GM12878 (cell line): ENCODE results near the gene BBS1. TPM values are rescaled to one million over a fixed set of nuclear protein-coding genes. Genes with fewer than 3 reads are reported as not detected.

ENCODE experiments used
- ATAC-seq: fragments of 200-7000 bp; cut with Tn5 transposase; 3 replicates; pipeline ENCODE4 v1.9.1; 2020; ENCODE audit warnings: mild to moderate bottlenecking, moderate library complexity
- BruUV-seq: library from RNA; stranded (reverse); fragments of 400-500 nt; replicated peaks from 2 replicates; lab custom pipeline; 2021; lab: Mats Ljungman, UMichigan
- CTCF ChIA-PET: fragments of 300-600 bp; sonication (Branson Sonifier 250); formaldehyde crosslinking; extraction: SDS; loops from one replicate; lab custom pipeline; 2021; ENCODE audit warnings: inconsistent platforms; lab: Yijun Ruan, JAX
- POLR2A ChIA-PET: fragments of 350-600 bp; formaldehyde crosslinking; extraction: SDS; loops from one replicate; lab custom pipeline; 2021; ENCODE audit warnings: inconsistent platforms; lab: Charles Lee
- RAD21 ChIA-PET: fragments of 300-600 bp; sonication (Branson Sonifier 250); formaldehyde crosslinking; loops from one replicate; lab custom pipeline; 2023; ENCODE audit warnings: antibody characterized with exemption; ENCODE audit not compliant: unreplicated experiment; lab: Charles Lee
- SMC1A ChIA-PET: fragments of 300-600 bp; sonication (Branson Sonifier 250); formaldehyde crosslinking; loops from one replicate; lab custom pipeline; 2023; ENCODE audit not compliant: unreplicated experiment, uncharacterized antibody; lab: Charles Lee
- DNase-seq: peaks from one replicate; pipeline ENCODE4 v3.0.0-alpha.2; 2011; ENCODE audit warnings: low read depth, low spot score
- FAIRE-seq: peaks from 3 replicates; lab custom pipeline; 2011; peaks lifted over from hg19 to GRCh38; lab: Jason Lieb, UNC
- H2AFZ ChIP-seq: 2 replicates; pipeline ENCODE4 v1.6.0; 2011; ENCODE audit warnings: low read depth, low read length, control low read depth; ENCODE audit not compliant: control insufficient read depth
- H3K27ac ChIP-seq: 2 replicates; pipeline ENCODE4 v1.5.1; 2011; ENCODE audit warnings: control low read depth; ENCODE audit not compliant: control insufficient read depth, insufficient read depth
- H3K27me3 ChIP-seq, 2 experiments: replicated peaks in 1 of 2; 2 replicates each; pipeline versions ENCODE4 v1.6.0 to v1.6.1; 2011; ENCODE audit warnings: low read length in 1 of 2; ENCODE audit not compliant: control insufficient read depth in 2 of 2, insufficient read depth in 2 of 2
- H3K36me3 ChIP-seq, 2 experiments: 2 replicates each; pipeline ENCODE4 v1.5.1; 2011; ENCODE audit warnings: low read length in 1 of 2; ENCODE audit not compliant: control insufficient read depth in 2 of 2, insufficient read depth in 2 of 2
- H3K4me1 ChIP-seq: 2 replicates; pipeline ENCODE4 v1.6.1; 2011; ENCODE audit warnings: mild to moderate bottlenecking, low read length, moderate library complexity, mixed read lengths; ENCODE audit not compliant: control insufficient read depth, insufficient read depth
- H3K4me2 ChIP-seq: 2 replicates; pipeline ENCODE4 v1.6.0; 2011; ENCODE audit warnings: control low read depth; ENCODE audit not compliant: control insufficient read depth, insufficient read depth
- H3K4me3 ChIP-seq: fragments of 200-600 bp; sonication (generic); 2 replicates; pipeline ENCODE4 v1.5.1; 2016
- H3K79me2 ChIP-seq: 2 replicates; pipeline ENCODE4 v1.6.0; 2011; ENCODE audit warnings: low read length; ENCODE audit not compliant: control insufficient read depth, insufficient read depth
- H3K9ac ChIP-seq: 2 replicates; pipeline ENCODE4 v1.8.0; 2011; ENCODE audit warnings: low read length, control low read depth, mixed read lengths; ENCODE audit not compliant: control insufficient read depth, insufficient read depth
- H3K9me3 ChIP-seq: replicated peaks from 3 replicates; pipeline ENCODE4 v1.5.1; 2011; ENCODE audit warnings: mild to moderate bottlenecking, low read length; ENCODE audit not compliant: control insufficient read depth, insufficient read depth
- H4K20me1 ChIP-seq: 2 replicates; pipeline ENCODE4 v1.6.0; 2011; ENCODE audit not compliant: control insufficient read depth, insufficient read depth
- RFX5 ChIP-seq: IDR thresholded peaks from 2 replicates; pipeline ENCODE4 v1.6.1; 2011; ENCODE audit warnings: low read depth, low read length, improper control_type of control experiment
- USF1 ChIP-seq: IDR thresholded peaks from 2 replicates; pipeline ENCODE4 v1.6.1; 2011; ENCODE audit warnings: borderline replicate concordance, low read depth, mild to moderate bottlenecking, moderate library complexity, mixed read lengths, low read length; ENCODE audit not compliant: insufficient read depth; ENCODE audit errors: extremely low read length
- ZNF217 ChIP-seq: fragments of 450-650 bp; IDR thresholded peaks from 2 replicates; pipeline ENCODE4 v1.6.1; 2017; ENCODE audit warnings: antibody characterized with exemption, mild to moderate bottlenecking
- WGBS: methylation state at CpG from one replicate; pipeline ENCODE4 v1.1.6; 2016; ENCODE audit warnings: low lambda C conversion rate; ENCODE audit not compliant: insufficient replicate concordance, insufficient coverage; ENCODE audit errors: missing lambda C conversion rate; 5-methylcytosine and 5-hydroxymethylcytosine counted together
- in situ Hi-C: fragments of 300-500 bp; cut with MboI; formaldehyde crosslinking; loops from 9 replicates; pipeline ENCODE4 v1.14.3; 2018; ENCODE audit warnings: mixed read lengths
- intact Hi-C: fragments of 100-400 bp; cut with micrococcal nuclease; formaldehyde crosslinking; loops from one replicate; pipeline ENCODE4 v1.14.2; 2022; ENCODE audit not compliant: unreplicated experiment
- polyA plus RNA-seq, 11 experiments: library from polyadenylated mRNA; depleted of rRNA in 4 of 11; unstranded in 6 of 11; stranded (reverse) in 5 of 11; fragments of >200 nt; fragmentation: Nextera tagmentation in 4 of 11; fragmentation: Illumina TruSeq in 1 of 11; extraction: Ambion mirVana in 4 of 11; extraction: Trizol in 1 of 11; gene quantifications; 1 replicate in 1 of 11; 2 replicates in 10 of 11; pipeline versions ENCODE4 v1.2.1 to v1.2.3, GENCODE V29; 2011 to 2016; ENCODE audit warnings: inconsistent platforms in 2 of 11, missing spikeins in 2 of 11, low read depth in 1 of 11
- total RNA-seq, 4 experiments: library from RNA; depleted of rRNA in 3 of 4; stranded (reverse); fragments of >200 nt in 3 of 4; fragmentation: Illumina TruSeq in 1 of 4; extraction: Trizol in 1 of 4; gene quantifications; 2 replicates each; pipeline versions ENCODE4 v1.2.1 to v1.2.3, GENCODE V29; 2013 to 2021
- TF ChIP-seq, protein P1 (sequence below): fragments of 450-650 bp; IDR thresholded peaks from 2 replicates; pipeline ENCODE4 v1.6.1; 2016; ENCODE audit warnings: mild to moderate bottlenecking, moderate library complexity, borderline replicate concordance
- TF ChIP-seq, protein P2 (sequence below): fragments of 450-650 bp; formaldehyde crosslinking; IDR thresholded peaks from 2 replicates; pipeline ENCODE4 v1.5.0; 2022; ENCODE audit warnings: mild to moderate bottlenecking, missing genetic modification characterization

The BBS1 gene
- total and polyA plus RNA-seq, 10 of the 15 experiments (the other 5 are each of a cell fraction or from before 2014, with no cell fraction given) = 2.5 to 14.7 (median 8.7) TPM

DNA sequence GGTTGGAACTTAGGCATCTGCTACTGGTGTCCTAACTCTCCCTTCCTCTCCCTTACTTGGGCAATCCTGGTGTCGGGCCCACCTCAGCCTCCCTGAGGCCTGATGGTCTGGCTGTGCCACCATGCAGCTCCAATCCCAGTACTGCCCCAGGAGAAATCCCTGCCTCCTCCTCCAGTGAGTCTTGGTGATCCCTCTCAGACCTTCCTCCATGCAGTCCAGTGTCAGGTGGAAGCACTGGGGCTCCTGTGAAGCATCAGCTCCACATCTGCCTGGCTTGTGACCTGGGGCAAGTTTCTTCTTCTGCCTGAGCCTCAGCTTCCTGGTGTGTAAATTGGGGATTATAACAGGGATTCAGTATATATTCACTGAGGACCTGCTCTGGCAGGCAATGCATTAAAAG lies 45.5 kb upstream of the BBS1 start (continued):
- TF ChIP-seq, protein P1, sequence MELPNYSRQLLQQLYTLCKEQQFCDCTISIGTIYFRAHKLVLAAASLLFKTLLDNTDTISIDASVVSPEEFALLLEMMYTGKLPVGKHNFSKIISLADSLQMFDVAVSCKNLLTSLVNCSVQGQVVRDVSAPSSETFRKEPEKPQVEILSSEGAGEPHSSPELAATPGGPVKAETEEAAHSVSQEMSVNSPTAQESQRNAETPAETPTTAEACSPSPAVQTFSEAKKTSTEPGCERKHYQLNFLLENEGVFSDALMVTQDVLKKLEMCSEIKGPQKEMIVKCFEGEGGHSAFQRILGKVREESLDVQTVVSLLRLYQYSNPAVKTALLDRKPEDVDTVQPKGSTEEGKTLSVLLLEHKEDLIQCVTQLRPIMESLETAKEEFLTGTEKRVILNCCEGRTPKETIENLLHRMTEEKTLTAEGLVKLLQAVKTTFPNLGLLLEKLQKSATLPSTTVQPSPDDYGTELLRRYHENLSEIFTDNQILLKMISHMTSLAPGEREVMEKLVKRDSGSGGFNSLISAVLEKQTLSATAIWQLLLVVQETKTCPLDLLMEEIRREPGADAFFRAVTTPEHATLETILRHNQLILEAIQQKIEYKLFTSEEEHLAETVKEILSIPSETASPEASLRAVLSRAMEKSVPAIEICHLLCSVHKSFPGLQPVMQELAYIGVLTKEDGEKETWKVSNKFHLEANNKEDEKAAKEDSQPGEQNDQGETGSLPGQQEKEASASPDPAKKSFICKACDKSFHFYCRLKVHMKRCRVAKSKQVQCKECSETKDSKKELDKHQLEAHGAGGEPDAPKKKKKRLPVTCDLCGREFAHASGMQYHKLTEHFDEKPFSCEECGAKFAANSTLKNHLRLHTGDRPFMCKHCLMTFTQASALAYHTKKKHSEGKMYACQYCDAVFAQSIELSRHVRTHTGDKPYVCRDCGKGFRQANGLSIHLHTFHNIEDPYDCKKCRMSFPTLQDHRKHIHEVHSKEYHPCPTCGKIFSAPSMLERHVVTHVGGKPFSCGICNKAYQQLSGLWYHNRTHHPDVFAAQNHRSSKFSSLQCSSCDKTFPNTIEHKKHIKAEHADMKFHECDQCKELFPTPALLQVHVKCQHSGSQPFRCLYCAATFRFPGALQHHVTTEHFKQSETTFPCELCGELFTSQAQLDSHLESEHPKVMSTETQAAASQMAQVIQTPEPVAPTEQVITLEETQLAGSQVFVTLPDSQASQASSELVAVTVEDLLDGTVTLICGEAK = no peak
- no peak for TF ChIP-seq RFX5

DNA sequence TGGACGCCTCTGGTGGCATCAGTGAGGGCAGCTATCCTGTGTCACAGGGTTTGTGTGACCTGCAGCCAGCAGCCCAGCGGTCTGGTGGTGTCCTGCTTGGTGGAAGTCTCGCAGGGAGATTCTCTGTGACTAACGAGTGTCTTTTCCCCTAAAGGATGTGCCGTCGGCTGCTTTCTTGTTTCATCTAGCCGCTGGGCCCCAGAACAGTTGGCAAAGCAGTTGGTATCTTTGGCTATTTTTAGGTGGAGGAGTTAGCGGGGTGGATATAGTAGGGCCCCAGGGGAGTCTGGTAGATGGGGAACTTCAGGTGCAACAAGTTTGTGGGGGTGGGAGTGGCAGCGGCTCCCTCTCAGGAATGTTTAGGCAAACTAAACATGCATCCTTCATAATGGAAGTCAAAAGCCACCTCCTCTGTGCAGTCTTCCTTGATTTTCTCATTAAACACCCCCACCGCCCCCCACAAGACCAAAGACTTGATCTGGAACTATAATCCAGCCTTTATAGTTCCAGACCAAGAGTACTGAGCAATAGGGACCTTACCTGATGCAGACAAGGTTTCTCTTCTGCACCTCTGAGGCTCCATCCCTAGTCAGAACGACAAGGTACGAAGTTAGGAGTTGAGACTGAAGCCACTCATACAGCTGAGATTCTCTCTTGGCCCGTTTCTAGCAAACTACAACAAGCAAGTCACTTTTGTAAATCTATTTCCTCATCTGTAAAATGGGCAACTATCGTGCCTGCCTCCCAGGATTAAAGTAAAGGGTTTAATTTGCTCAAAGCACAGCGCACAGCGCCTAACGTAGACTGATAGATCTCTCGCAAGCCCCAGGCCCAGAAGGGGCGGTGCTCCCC lies 44.8 kb upstream of the BBS1 start:
- H3K36me3 ChIP-seq = no peaks in the 10 kb centered on the region
- peaks cover 14% of the 10 kb centered on the region for H3K4me1 ChIP-seq
- no peaks in the 10 kb centered on the region for H3K79me2 ChIP-seq
- no peak overlapping the region; the same call in 1 of the 2 replicates for H3K9ac ChIP-seq
- ChIA-PET RAD21 (interaction anchor here (1.0 to 1.5 kb wide), 6 partner anchors 13 to 213 kb away, joined by 4 to 16 read pairs (median 6); partner anchors contain the start of genes ACTN3, DPP3, YIF1A and ZDHHC24), POLR2A (interaction anchor here (1.2 to 2.7 kb wide), 6 partner anchors 14 to 151 kb away, joined by 3 to 13 read pairs (median 6); partner anchors contain the start of genes ACTN3, DPP3, MRPL11 and RBM14), SMC1A (interaction anchor here (0.9 kb wide), 1 partner anchor 27 kb away, joined by 5 read pairs; the partner anchor contains the start of gene MRPL11), CTCF (interaction anchor here (0.5 to 4.5 kb wide), 6 partner anchors 13 to 757 kb away, joined by 3 to 46 read pairs (median 8); partner anchors contain the start of genes DPP3 and MRPL11)
- peak overlapping the region; percentile 77 for H3K4me2 ChIP-seq
- FAIRE-seq (no peak), DNase-seq (no peak), ATAC-seq (peak; percentile 15)
- WGBS = 42% methylated on average over 19 of the region's 19 CpGs
- peak overlapping the region; percentile 90 for H2AFZ ChIP-seq
- H3K4me3 ChIP-seq = peak overlapping the region; percentile 81
- H3K9me3 ChIP-seq = no peaks in the 10 kb centered on the region; the same call in 1 of the 3 replicates
- no peak overlapping the region for H3K27ac ChIP-seq
- no peaks in the 10 kb centered on the region for H3K27me3 ChIP-seq
- intact Hi-C loops = no loop called here
- no TSS peak for BruUV-seq
- no peaks in the 10 kb centered on the region for H4K20me1 ChIP-seq
- in situ Hi-C loops = no loop called here
- no peak for TF ChIP-seq USF1
- TF ChIP-seq, protein P2, sequence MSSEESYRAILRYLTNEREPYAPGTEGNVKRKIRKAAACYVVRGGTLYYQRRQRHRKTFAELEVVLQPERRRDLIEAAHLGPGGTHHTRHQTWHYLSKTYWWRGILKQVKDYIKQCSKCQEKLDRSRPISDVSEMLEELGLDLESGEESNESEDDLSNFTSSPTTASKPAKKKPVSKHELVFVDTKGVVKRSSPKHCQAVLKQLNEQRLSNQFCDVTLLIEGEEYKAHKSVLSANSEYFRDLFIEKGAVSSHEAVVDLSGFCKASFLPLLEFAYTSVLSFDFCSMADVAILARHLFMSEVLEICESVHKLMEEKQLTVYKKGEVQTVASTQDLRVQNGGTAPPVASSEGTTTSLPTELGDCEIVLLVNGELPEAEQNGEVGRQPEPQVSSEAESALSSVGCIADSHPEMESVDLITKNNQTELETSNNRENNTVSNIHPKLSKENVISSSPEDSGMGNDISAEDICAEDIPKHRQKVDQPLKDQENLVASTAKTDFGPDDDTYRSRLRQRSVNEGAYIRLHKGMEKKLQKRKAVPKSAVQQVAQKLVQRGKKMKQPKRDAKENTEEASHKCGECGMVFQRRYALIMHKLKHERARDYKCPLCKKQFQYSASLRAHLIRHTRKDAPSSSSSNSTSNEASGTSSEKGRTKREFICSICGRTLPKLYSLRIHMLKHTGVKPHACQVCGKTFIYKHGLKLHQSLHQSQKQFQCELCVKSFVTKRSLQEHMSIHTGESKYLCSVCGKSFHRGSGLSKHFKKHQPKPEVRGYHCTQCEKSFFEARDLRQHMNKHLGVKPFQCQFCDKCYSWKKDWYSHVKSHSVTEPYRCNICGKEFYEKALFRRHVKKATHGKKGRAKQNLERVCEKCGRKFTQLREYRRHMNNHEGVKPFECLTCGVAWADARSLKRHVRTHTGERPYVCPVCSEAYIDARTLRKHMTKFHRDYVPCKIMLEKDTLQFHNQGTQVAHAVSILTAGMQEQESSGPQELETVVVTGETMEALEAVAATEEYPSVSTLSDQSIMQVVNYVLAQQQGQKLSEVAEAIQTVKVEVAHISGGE = no peak
- peak; percentile 74; the same call in 1 of the 2 replicates for TF ChIP-seq ZNF217
